Fibroblast of the conjunctiva (primary cell): Measurements from ENCODE around the gene FCGR1A.
"Not testable (repeated sequence)": the region's sequence is repeated elsewhere in the genome, so short reads cannot be mapped to it uniquely, and the experiment has no call there.

Experiments used
- DNase-seq: peaks from one replicate; pipeline ENCODE4 v3.0.0-alpha.2; 2010; ENCODE audit warnings: low read depth

Gene FCGR1A

DNA sequence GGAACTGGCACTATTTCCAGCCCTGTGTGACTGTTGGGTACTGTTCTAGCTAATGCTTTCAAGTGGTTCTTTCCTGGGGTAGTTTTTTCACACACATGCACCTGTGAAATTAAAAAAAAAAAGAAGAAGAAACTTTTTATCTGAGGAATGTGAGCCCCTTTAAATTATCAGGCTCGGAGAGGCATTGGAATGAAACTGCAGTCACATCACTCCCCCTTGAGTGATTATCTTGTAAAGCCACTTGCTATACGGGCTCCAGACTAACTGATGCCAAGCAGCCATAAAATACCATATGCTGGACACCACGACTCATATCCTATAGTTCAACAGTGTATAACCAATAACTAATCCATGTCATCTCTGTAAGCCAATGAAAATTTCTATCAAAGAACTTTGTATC lies 5.4 kb upstream of the FCGR1A start:
- not testable (repeated sequence) for DNase-seq

- DNase-seq, result not testable (repeated sequence)
Measured at GRCh38 chr1:149778313-149778712, 4.2 kb upstream of the FCGR1A start.

- DNase-seq, result not testable (repeated sequence)
Measured at GRCh38 chr1:149781413-149781984, 995 bp upstream of the FCGR1A start.

- DNase-seq, result not testable (repeated sequence)
Measured at GRCh38 chr1:149783289-149783688, 795 bp downstream of the FCGR1A start.

- DNase-seq, result not testable (repeated sequence)
Measured at GRCh38 chr1:149783868-149784267, 1.4 kb downstream of the FCGR1A start.

DNA sequence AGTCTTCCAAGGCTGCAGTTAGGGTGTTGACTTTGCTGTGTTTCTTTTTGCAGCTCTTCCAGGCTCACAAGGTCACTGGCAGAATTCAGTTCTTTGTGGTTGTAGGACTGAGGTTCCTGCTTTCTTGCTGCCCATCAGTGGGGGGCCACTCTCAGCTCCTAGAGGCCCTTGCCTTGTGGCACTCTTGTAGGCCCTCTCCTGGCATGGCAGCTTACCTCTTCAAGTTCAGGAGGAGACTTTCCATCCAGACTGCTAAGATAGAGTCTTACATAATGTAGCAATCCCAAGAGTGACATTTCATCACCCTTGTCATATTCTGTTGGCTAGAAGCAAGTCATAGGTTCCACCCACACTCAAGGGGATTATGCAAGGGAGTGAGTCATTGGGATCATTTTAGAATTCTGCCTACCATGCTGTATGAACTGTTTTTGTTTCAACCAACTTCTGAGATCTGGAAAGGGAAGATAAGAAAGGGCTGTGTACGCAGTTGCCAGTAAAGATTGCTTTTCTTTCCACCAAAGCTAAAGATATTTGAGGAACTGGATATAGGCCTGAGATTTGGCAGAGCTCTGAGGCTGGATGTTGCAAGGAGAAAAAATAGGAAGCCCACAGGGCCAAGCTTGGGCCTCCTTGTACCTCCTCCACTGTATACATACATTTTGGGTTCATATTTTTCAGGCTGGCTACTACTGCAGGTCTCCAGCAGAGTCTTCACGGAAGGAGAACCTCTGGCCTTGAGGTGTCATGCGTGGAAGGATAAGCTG lies 5.4 kb downstream of the FCGR1A start:
- not testable (repeated sequence) for DNase-seq

- not testable (repeated sequence) for DNase-seq
Measured at GRCh38 chr1:149792502-149792901, 10.0 kb downstream of the FCGR1A start.

- not testable (repeated sequence) for DNase-seq
Measured at GRCh38 chr1:149792912-149793515, 10.5 kb downstream of the FCGR1A start.

GRCh38 chr1:149793885-149794284 lies 11.4 kb downstream of the FCGR1A start:
- not testable (repeated sequence) for DNase-seq

DNA sequence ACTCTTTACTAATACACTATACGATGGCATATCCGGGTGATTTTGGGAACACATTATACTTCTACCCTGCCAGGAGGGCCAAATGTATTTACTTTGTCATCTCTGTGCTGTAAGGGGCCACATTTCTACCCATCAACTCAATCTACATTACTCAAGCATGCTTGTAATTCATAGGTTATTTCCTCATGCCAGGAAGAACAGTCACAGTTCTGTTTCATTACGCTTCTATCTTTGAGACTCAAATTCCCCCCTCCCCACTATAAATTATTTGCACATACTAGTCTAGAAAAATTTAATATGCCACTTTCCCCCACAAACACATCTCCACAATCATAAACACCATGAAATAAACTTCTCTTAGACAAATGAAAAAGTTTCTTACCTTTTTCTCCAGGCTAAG lies 19.1 kb downstream of the FCGR1A start:
- DNase-seq, result not testable (repeated sequence)

GRCh38 chr1:149804417-149805080 lies 22.1 kb downstream of the FCGR1A start:
- DNase-seq, result not testable (repeated sequence)

DNA sequence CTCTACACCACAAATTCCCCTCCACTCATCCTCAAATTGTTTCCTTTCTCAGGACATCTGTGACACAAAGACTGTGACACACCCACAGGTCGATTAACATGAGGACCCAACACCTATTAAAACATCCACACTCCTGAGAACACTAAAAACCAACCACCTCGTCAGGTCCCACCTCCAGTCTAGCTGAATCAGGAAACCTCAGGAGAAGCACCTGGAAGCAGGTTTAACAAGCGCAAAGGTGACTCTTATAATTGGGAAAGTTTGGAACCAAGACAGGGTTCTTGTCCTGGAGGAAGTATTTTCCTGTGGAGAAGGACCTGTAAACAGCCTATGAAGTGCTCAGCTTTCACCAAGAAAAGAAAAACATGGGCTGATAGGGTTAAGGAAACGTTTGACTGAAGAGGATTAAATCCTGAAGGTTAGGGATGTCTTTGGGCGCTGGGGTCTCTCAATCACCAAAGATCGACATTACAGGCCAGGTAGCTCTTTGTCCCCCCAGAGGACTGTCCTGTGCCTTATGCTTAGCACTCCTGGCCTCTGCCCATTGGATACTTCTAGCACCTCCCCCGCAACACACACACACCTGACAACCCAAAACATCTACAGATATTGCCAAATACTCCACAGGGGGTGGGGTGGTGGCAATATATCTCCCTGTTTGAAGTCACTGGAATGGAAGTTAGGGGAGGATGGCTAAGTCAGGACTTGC lies 28.4 kb downstream of the FCGR1A start:
- not testable (repeated sequence) for DNase-seq

DNA sequence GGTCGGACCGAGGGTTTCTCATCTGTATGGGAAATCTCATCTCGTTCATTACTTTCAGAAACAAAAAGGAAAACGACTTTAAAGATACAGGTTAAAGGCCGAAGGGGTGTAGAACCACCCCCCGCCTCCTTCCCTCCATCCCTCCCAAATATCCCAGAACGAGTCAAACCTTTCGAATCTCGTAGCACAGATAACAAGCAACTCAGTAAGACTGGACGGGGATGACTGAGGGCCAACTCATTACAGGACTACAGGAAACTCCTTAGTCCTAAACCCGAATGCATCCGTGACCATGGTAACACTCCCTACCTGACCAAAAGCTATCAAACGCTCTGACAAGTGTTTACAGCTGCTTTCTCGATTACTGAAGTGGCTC lies 29.0 kb downstream of the FCGR1A start:
- not testable (repeated sequence) for DNase-seq

DNA sequence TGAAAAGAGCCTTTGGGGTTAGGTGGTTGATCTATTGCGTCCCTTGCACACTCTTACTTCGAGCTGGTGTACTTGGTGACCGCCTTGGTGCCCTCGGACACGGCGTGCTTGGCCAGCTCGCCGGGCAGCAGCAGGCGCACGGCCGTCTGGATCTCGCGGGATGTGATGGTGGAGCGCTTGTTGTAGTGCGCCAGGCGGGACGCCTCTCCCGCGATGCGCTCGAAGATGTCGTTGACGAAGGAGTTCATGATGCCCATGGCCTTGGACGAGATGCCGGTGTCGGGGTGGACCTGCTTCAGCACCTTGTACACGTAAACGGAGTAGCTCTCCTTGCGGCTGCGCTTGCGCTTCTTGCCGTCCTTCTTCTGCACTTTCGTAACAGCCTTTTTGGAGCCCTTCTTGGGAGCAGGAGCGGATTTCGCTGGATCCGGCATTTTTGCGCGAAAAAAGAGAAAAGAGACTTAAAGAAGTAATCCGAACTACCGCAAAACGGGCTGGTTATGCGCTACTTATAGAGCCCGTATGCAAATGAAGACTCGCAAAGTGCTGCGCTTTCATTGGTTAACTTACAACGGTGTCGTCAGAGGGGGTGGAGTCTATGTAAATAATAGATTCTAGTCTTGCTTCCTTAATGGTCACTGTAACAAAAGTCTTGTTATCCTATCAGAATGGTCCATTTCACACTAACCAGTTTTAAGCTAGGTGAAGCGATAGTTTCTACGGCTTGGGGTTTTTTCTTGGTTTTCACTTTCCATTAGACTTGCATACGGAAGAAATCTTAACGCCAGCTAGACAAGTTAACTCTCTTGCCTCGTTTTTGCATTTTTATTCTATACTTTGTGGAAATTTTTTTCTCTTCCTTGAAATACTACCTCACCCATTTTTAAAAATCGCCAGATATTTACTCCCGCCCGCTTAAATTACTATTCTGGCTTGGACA lies 29.7 kb downstream of the FCGR1A start:
- peak; percentile 92 for DNase-seq

DNA sequence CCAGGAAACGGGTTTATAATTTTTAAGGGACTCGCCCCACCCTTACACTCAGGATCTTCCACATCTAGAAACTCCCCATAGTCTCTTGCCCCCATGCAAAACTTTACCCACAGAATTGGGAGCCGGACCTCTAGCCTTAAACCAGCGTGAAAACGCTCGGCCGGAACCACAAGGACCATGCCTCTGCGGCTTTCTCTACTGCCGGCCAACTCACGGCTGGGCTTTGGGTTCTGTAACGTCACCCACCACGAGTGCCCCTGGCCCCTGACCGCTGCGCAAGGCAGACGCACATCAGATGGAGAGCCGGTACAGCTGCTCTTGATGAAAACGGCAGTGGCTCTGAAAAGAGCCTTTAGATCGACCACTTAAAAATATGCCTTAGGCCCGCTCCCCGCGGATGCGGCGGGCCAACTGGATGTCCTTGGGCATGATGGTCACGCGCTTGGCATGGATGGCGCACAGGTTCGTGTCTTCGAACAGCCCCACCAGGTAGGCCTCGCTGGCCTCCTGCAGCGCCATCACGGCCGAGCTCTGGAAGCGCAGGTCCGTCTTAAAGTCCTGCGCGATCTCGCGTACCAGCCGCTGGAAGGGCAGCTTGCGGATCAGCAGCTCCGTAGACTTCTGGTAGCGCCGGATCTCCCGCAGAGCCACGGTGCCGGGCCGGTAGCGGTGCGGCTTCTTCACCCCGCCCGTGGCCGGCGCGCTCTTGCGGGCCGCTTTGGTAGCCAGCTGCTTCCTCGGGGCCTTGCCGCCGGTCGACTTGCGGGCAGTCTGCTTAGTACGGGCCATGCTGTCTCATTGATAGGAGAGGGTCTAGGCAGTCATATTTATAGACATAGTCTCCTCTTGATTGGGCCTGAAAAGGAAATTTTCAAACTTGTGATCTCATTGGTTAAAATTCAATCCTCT lies 30.7 kb downstream of the FCGR1A start:
- DNase-seq, result peak; percentile 67

DNA sequence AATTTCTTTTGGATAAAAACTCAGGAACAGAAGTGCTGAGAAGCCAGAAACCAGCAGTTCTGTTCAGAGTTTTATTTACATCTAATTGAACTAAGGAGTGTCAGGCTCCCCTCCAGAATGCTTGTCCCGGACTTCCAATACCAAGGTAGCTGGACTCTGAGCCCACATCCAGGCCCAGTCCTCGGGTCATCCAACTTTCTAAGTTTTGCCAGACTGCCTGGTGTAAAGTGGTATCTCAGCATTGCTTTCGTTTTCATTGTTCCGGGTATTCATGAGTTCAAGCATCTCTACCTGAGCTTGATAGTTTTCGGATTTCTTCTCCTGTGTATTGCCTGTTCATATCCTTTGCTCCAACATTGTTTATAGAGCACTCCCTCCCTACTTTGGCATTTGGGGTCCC lies 37.9 kb downstream of the FCGR1A start:
- DNase-seq, result not testable (repeated sequence)

- not testable (repeated sequence) for DNase-seq
Measured at GRCh38 chr1:149826555-149826954, 44.1 kb downstream of the FCGR1A start.

- DNase-seq, result not testable (repeated sequence)
Measured at GRCh38 chr1:149831764-149832315, 49.3 kb downstream of the FCGR1A start.
